ENCODE measurements around the gene CDHR1. TPM values are rescaled to one million over a fixed set of nuclear protein-coding genes. Genes with fewer than 3 reads are reported as not detected.
"Not testable (repeated sequence)": the region's sequence is repeated elsewhere in the genome, so short reads cannot be mapped to it uniquely, and the experiment has no call there.

The CDHR1 gene
- 0.24 TPM in 1 of 2 replicates, not detected in the other for total RNA-seq
- long read RNA-seq = 0 reads

- DNase-seq (ENCODE audit: extremely low spot score, unreplicated experiment) = no peak
- Mint-ChIP-seq H3K36me3 (ENCODE audit: unreplicated experiment) (no peaks in the 10 kb centered on the region), H3K4me3 (ENCODE audit: unreplicated experiment) (peak within 1 kb of the TSS; percentile 38), H3K27me3 (ENCODE audit: unreplicated experiment) (peaks cover 28% of the 10 kb centered on the region), H3K9me3 (ENCODE audit: unreplicated experiment) (no peaks in the 10 kb centered on the region), H3K27ac (ENCODE audit: unreplicated experiment) (no peak within 1 kb of the TSS), H3K4me1 (ENCODE audit: unreplicated experiment) (peaks cover 2% of the 10 kb centered on the region)
- TF ChIP-seq, protein P1, sequence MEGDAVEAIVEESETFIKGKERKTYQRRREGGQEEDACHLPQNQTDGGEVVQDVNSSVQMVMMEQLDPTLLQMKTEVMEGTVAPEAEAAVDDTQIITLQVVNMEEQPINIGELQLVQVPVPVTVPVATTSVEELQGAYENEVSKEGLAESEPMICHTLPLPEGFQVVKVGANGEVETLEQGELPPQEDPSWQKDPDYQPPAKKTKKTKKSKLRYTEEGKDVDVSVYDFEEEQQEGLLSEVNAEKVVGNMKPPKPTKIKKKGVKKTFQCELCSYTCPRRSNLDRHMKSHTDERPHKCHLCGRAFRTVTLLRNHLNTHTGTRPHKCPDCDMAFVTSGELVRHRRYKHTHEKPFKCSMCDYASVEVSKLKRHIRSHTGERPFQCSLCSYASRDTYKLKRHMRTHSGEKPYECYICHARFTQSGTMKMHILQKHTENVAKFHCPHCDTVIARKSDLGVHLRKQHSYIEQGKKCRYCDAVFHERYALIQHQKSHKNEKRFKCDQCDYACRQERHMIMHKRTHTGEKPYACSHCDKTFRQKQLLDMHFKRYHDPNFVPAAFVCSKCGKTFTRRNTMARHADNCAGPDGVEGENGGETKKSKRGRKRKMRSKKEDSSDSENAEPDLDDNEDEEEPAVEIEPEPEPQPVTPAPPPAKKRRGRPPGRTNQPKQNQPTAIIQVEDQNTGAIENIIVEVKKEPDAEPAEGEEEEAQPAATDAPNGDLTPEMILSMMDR (IDR thresholded peaks at IDR 0.05) = no peak
These were observed at the start of gene CDHR1 for GRCh38 chr10:84194424-84195043. TSS of gene CDHR1 (plus strand) at chr10:84194537. CDS start at chr10:84194761, 224 bp downstream.

- peaks cover 60% of the 10 kb centered on the region for H3K36me3 Mint-ChIP-seq (ENCODE audit: unreplicated experiment)
- H3K4me3 Mint-ChIP-seq (ENCODE audit: unreplicated experiment) = no peak overlapping the region
These were observed 47.0 kb upstream of the CDHR1 start for GRCh38 chr10:84147347-84147746.

GRCh38 chr10:84148006-84148597 lies 46.2 kb upstream of the CDHR1 start:
- not testable (repeated sequence) for DNase-seq (ENCODE audit: extremely low spot score, unreplicated experiment)

More at GRCh38 chr10:84147347-84147746, 47.0 kb upstream of the CDHR1 start:
- no peaks in the 10 kb centered on the region for H3K4me1 Mint-ChIP-seq (ENCODE audit: unreplicated experiment)
- TF ChIP-seq, protein P1 (IDR thresholded peaks at IDR 0.05) = no peak
- no peaks in the 10 kb centered on the region for H3K27me3 Mint-ChIP-seq (ENCODE audit: unreplicated experiment)
- H3K27ac Mint-ChIP-seq (ENCODE audit: unreplicated experiment) = no peak overlapping the region
- H3K9me3 Mint-ChIP-seq (ENCODE audit: unreplicated experiment) = no peaks in the 10 kb centered on the region
- DNase-seq (ENCODE audit: extremely low spot score, unreplicated experiment) = no peak

GRCh38 chr10:84149854-84150253 lies 44.5 kb upstream of the CDHR1 start:
- Mint-ChIP-seq H3K4me3 (ENCODE audit: unreplicated experiment) (no peak overlapping the region), H3K27me3 (ENCODE audit: unreplicated experiment) (no peaks in the 10 kb centered on the region), H3K36me3 (ENCODE audit: unreplicated experiment) (peaks cover 60% of the 10 kb centered on the region), H3K4me1 (ENCODE audit: unreplicated experiment) (no peaks in the 10 kb centered on the region), H3K27ac (ENCODE audit: unreplicated experiment) (no peak overlapping the region), H3K9me3 (ENCODE audit: unreplicated experiment) (no peaks in the 10 kb centered on the region)
- TF ChIP-seq, protein P1 (IDR thresholded peaks at IDR 0.05) = no peak
- no peak for DNase-seq (ENCODE audit: extremely low spot score, unreplicated experiment)

More at GRCh38 chr10:84148006-84148597, 46.2 kb upstream of the CDHR1 start:
- not testable (repeated sequence) for H3K27ac Mint-ChIP-seq (ENCODE audit: unreplicated experiment); H3K4me1 Mint-ChIP-seq (ENCODE audit: unreplicated experiment); H3K4me3 Mint-ChIP-seq (ENCODE audit: unreplicated experiment); H3K27me3 Mint-ChIP-seq (ENCODE audit: unreplicated experiment); H3K9me3 Mint-ChIP-seq (ENCODE audit: unreplicated experiment)
- peaks cover 59% of the 10 kb centered on the region for H3K36me3 Mint-ChIP-seq (ENCODE audit: unreplicated experiment)
- TF ChIP-seq, protein P1 (IDR thresholded peaks at IDR 0.05) = peak; percentile 71

DNA sequence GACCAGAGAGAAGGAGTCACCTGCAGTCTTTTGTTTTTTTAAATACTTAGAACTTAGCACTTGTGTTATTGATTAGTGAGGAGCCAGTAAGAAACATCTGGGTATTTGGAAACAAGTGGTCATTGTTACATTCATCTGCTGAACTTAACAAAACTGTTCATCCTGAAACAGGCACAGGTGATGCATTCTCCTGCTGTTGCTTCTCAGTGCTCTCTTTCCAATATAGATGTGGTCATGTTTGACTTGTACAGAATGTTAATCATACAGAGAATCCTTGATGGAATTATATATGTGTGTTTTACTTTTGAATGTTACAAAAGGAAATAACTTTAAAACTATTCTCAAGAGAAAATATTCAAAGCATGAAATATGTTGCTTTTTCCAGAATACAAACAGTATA lies 41.6 kb upstream of the CDHR1 start:
- no peak overlapping the region for H3K4me3 Mint-ChIP-seq (ENCODE audit: unreplicated experiment)
- no peak for DNase-seq (ENCODE audit: extremely low spot score, unreplicated experiment)
- no peaks in the 10 kb centered on the region for H3K9me3 Mint-ChIP-seq (ENCODE audit: unreplicated experiment)
- no peaks in the 10 kb centered on the region for H3K27me3 Mint-ChIP-seq (ENCODE audit: unreplicated experiment)
- TF ChIP-seq, protein P1 (IDR thresholded peaks at IDR 0.05) = no peak
- H3K27ac Mint-ChIP-seq (ENCODE audit: unreplicated experiment) = no peak overlapping the region
- H3K4me1 Mint-ChIP-seq (ENCODE audit: unreplicated experiment) = no peaks in the 10 kb centered on the region
- H3K36me3 Mint-ChIP-seq (ENCODE audit: unreplicated experiment) = peaks cover 44% of the 10 kb centered on the region

Measured in osteocyte (in vitro differentiated cells).